Psoas muscle (tissue), 8 donors: ENCODE data around the gene FSTL4. TPM values are rescaled to one million over a fixed set of nuclear protein-coding genes. Genes with fewer than 3 reads are reported as not detected.

ENCODE experiments used
- ATAC-seq, 4 donors: fragments of 200-7000 bp; cut with Tn5 transposase; one replicate each; pipeline ENCODE4 v1.9.1; 2020; ENCODE audit warnings: moderate library complexity in 3 of 4, mild to moderate bottlenecking in 2 of 4
- DNase-seq, 2 donors: peaks; one replicate each; pipeline ENCODE4 v3.0.0-alpha.2; 2020
- H3K27ac ChIP-seq: fragments of 200-600 bp; one replicate; pipeline ENCODE4 v1.8.0; 2022
- H3K27me3 ChIP-seq, 3 donors: fragments of 200-600 bp in 1 of 3; one replicate each; pipeline versions ENCODE4 v1.6.1 to v1.8.0; 2013 to 2022; ENCODE audit warnings: low read length in 2 of 3, mild to moderate bottlenecking in 2 of 3, moderate library complexity in 1 of 3; ENCODE audit not compliant: insufficient read depth in 3 of 3
- H3K36me3 ChIP-seq, 2 donors: fragments of 200-600 bp in 1 of 2; one replicate each; pipeline versions ENCODE4 v1.6.1 to v1.8.0; 2013 to 2022; ENCODE audit warnings: low read depth in 1 of 2, mild to moderate bottlenecking in 1 of 2, moderate library complexity in 1 of 2; ENCODE audit not compliant: insufficient read depth in 1 of 2
- H3K4me1 ChIP-seq: fragments of 200-600 bp; one replicate; pipeline ENCODE4 v1.8.0; 2022
- H3K4me3 ChIP-seq: fragments of 200-600 bp; one replicate; pipeline ENCODE4 v1.8.0; 2022; ENCODE audit warnings: mild to moderate bottlenecking
- H3K9me3 ChIP-seq: fragments of 200-600 bp; one replicate; pipeline ENCODE4 v1.8.0; 2022
- CTCF ChIP-seq: fragments of 200-600 bp; IDR thresholded peaks from one replicate; pipeline ENCODE4 v1.8.0; 2022; ENCODE audit warnings: antibody characterized with exemption
- WGBS, 3 donors: extraction: QIAGEN DNeasy Blood & Tissue Kit; methylation state at CpG; one replicate each; pipeline versions ENCODE4 v1.1.6 to v1.1.7; 2013; 5-methylcytosine and 5-hydroxymethylcytosine counted together
- intact Hi-C, 2 donors: fragments of 100-400 bp; cut with DNase I; formaldehyde crosslinking; loops; one replicate each; pipeline versions ENCODE4 v1.11.0 to v1.14.2; 2022
- polyA plus RNA-seq, 3 donors: library from polyadenylated mRNA; stranded (reverse); fragments of 200-250 nt; gene quantifications; one replicate each; pipeline ENCODE4 v1.2.3, GENCODE V29; 2013
- total RNA-seq, 4 donors: library from RNA; stranded (reverse); fragmentation: NEBNext Ultra II Directional in 2 of 4; extraction: Animal tissue kit (Norgen Biotek cat#: 25700) in 2 of 4; gene quantifications; one replicate each; pipeline versions ENCODE4 v1.2.1 to v1.2.4, GENCODE V29; 2021 to 2023
- donor health status: healthy with polysubstance abuse.
- donor health status: DM: no; HTN: no; CAD: no; lungs with moderate emphysema.
- donor health status: Bipolar disorder and iron deficiency.
- donor health status: healthy.
- donor health status: DM: yes; HTN: yes; CAD: no.
- donor health status: DM: no; HTN: no; CAD: no.
- donor health status: DM: no; HTN: no; CAD: no.
- donor health status: DM: yes; HTN: yes; CAD: no.

FSTL4 gene
- total and polyA plus RNA-seq, 7 donors = 0.07 to 0.81 (median 0.24) TPM

GRCh38 chr5:133400120-133400519, 212.2 kb downstream of the FSTL4 start:
- no peaks in the 10 kb centered on the region for H3K9me3 ChIP-seq
- intact Hi-C loops = no loop called here
- 91 to 100% (median 97%) methylated on average over 3 of the region's 3 CpGs for WGBS, 3 donors
- H3K4me3 ChIP-seq = no peak overlapping the region
- no peak for TF ChIP-seq CTCF
- no peaks in the 10 kb centered on the region for H3K4me1 ChIP-seq
- H3K36me3 ChIP-seq = no peaks in the 10 kb centered on the region
- H3K27me3 ChIP-seq = no peaks in the 10 kb centered on the region
- no peak for DNase-seq
- no peak overlapping the region for H3K27ac ChIP-seq
- no peak for ATAC-seq

GRCh38 chr5:133399247-133399891, 213.0 kb downstream of the FSTL4 start:
- DNase-seq = no peak
- Histone ChIP-seq H3K9me3 (no peaks in the 10 kb centered on the region), H3K4me1 (no peaks in the 10 kb centered on the region), H3K4me3 (no peak overlapping the region), H3K36me3 (no peaks in the 10 kb centered on the region), H3K27me3 (no peaks in the 10 kb centered on the region), H3K27ac (no peak overlapping the region)
- ATAC-seq = peak in 2 of 4 donors; percentile 40 to 59
- 52 to 67% (median 53%) methylated on average over 10 of the region's 10 CpGs for WGBS, 3 donors
- TF ChIP-seq CTCF = no peak
- intact Hi-C loops = no loop called here

GRCh38 chr5:133398646-133399101, 213.7 kb downstream of the FSTL4 start:
- Histone ChIP-seq H3K36me3 (no peaks in the 10 kb centered on the region), H3K27me3 (no peaks in the 10 kb centered on the region), H3K4me1 (no peaks in the 10 kb centered on the region), H3K4me3 (no peak overlapping the region), H3K9me3 (no peaks in the 10 kb centered on the region), H3K27ac (no peak overlapping the region)
- no peak for ATAC-seq
- TF ChIP-seq CTCF = no peak
- 60 to 80% (median 60%) methylated on average over 6 of the region's 6 CpGs for WGBS, 3 donors
- no peak for DNase-seq
- intact Hi-C loops = no loop called here

GRCh38 chr5:133397990-133398645, 214.2 kb downstream of the FSTL4 start:
- no peaks in the 10 kb centered on the region for H3K9me3 ChIP-seq
- no peak for DNase-seq
- 89 to 94% (median 92%) methylated on average over 9 of the region's 9 CpGs for WGBS, 3 donors
- no peaks in the 10 kb centered on the region for H3K4me1 ChIP-seq
- no peak overlapping the region for H3K4me3 ChIP-seq
- intact Hi-C loops = no loop called here
- no peak for TF ChIP-seq CTCF
- no peak overlapping the region for H3K27ac ChIP-seq
- ATAC-seq = no peak
- H3K27me3 ChIP-seq = no peaks in the 10 kb centered on the region
- no peaks in the 10 kb centered on the region for H3K36me3 ChIP-seq
